HG03175 (cell line): Measurements from ENCODE around the gene DTHD1.

ENCODE experiments used
- ATAC-seq: cut with Tn5 transposase; IDR thresholded peaks from one replicate; pipeline ENCODE4 v1.9.1; 2021; ENCODE audit warnings: mild to moderate bottlenecking, moderate library complexity; ENCODE audit not compliant: unreplicated experiment

Gene DTHD1

DNA sequence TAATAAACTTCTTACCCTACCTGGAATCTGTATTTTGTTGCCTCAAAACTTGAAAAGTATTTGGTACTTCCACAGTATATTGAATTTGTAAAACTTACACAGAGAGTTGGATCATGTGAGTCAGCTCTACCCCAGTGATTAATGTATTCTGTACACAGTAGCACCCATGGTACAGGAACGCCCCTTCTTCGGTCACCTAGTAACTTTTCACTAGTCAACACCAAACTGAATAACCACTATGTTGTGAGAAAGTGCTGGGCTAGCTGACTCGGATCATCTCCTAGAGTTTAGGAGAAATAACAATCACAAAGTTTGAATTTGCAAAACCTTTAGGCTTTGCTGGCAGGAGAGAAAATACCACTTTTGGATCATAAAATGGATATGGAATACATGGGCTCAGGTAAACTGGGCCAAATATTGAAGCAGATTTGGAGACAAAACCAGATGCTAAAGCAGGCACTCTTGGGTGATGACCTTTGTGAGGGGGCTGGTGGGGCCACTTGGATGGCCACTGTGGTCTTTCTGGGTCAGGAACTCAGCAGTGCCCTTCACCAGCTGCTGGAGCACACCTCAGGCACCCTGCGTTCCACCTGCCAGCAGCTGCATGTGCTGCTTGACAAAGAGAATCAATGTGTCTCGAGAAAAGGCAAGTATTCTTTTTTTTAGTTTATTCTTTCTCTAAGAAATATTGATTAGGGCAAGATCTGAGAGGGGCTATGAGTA is at the start of gene DTHD1:
Gene DTHD1, plus strand, starts transcription at position 233 of the 723 bp plus-strand sequence. Its CDS starts 143 bp downstream, at position 376.
- ATAC-seq: no peak

DNA sequence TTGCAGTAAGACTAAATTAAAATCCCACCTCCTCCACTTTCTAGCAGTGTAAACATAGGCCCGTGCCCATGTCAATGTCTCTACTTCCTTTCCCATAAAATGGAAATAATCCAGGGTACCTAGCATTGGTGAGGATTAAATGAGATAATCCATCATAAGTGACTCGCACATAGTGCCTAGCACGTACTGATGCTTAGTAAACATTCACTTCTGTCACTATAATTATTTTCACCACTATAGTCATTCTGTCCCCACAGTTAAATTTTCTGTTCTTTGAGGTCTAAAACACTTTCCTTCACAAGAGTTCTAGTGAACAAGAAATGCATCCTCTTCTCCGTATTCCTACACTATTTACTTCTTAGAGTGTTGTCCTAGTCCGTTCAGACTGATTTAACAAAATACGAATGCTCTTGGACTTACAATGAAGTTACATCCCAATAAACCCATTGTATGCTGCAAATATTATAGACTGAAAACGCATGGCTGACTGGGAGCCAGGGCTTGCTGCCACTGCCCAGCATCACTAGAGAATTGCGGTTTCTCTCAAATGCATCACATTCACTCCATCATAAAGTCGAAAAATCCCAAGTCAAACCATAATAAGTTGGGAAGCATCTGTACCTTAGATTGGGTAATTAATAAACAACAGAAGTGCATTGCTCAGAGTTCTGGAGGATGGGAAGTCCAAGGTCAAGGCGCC is 47.7 kb upstream of the DTHD1 start:
- ATAC-seq: no peak

DNA sequence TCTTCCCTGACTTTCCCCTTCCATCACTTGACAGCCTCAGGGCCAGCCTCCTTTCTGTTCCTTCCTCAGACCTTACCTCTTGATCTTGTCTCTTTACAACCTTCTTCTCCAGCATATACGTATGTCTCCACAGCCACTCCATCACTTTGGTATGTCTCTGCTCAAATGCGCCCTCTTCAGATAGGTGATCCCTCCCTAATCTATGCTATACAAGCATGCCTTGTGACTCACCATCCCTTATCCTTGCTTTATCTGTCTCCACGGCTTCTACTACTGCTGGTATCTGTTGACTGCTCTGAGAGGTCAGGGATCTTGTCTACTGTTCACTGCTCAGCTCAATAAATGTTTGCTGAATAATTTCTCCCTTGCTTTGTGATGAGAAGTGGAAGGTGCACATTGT is 46.1 kb upstream of the DTHD1 start:
- no peak for ATAC-seq

DNA sequence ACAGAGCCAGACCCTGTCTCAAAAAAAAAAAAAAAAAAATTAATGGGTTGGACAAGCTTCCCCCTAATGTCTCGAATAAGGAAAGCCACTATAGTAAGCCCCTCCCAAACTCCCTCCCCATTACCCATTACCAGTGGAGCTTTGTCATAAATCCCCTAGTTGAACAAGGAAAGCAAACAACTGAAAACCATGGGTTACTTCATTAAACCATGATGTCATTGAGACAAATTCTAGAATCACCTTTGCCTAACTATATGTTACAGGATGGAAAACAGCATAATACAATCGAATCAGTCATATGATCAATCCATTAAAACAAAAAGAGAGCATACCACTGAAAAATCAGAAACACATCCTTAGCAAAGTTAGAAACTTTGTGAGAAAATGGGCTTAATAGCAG is 45.3 kb upstream of the DTHD1 start:
- ATAC-seq: no peak

DNA sequence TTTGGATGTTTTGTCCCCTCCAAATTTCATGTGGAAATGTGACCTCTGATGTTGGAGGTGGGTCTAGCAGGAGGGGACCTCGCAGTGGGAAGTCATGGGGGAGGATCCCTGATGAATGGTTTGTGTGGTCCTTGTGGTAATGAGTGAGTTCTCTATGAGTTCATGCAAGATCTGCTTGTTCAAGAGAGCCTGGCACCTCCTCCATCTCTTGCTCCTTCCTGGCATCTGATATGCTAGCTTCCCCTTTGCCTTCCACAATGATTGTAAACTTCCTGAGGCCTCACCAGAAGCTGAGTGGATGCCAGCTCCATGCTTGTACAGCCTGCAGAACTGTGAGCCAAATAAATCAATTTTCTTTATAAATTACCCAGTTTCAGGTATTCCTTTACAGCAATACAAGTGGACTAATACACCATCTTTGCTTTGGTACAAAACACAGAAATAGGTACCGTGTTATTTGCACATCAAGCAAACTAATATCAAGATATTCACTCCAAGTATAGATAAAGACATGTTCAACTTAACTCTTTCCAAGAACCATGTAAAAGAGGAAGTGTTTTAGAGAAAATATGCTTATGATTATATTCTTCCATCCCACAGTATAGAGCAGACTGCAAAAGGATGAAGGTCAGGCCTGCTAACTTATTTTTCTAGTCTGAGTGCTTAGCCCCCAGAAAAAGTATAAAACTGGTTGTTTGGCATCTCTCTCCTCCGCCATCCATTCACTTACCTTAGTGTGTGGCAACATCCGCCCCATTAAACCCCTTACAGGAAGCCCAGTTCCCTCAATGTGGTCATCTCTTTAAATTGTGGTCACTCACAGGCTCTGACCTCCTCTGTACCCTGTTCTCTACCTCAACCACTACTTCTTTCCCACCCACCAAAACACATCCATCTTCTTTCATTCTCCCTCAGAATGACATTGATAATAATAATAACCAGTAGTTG is 43.8 kb upstream of the DTHD1 start:
- no peak for ATAC-seq

DNA sequence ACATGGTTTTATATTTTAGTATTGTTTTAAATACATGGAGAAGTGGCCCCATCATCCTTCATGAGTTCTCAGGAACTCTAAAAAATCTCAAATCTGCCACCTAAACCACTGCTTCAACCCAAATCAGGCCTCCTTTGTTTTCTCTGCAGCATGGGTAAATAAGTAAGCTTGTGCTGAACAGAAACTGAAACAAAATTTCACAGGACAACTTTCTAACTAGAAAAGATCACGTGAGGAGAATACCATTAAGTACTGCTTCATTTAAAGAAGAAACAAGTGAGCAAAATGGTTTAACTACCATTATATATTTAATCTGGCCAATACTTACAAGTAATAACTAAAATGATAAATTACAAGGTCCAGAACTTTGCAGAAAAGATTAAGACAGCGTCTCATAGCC is 39.6 kb upstream of the DTHD1 start:
- peak; percentile 55 for ATAC-seq

DNA sequence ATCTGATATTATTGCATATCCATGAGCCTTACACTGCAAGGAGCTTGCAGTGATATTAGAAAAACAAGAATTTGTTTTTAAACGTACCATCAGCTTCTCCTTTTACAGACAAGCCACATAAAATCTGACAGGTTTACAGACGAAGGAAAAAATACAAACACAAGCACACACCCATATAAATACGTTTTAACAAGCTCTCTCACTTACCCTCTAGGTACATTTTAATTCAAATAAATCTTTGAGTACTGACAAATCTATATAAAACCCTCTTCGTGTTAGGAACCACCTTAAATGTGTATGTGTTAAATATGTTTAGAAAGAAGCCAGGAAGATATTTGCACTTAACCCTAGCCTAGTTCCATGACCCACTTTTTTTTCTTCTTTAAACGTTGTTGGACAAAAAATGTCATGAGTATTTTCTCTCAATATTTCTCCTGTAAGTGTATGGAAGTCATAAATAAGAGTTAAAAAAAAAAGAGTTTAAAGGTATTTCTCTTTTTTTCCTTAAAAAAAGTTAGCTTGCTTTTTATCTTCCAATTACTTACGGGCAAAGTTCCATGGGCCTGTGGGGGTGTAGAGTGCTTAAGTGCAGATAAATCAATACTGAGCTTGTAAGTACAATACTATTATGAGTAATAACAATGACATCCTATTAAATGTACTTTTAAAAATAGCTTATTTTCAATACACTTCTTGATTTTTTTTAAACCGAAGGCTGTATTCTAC is 38.6 kb upstream of the DTHD1 start:
- ATAC-seq: no peak

DNA sequence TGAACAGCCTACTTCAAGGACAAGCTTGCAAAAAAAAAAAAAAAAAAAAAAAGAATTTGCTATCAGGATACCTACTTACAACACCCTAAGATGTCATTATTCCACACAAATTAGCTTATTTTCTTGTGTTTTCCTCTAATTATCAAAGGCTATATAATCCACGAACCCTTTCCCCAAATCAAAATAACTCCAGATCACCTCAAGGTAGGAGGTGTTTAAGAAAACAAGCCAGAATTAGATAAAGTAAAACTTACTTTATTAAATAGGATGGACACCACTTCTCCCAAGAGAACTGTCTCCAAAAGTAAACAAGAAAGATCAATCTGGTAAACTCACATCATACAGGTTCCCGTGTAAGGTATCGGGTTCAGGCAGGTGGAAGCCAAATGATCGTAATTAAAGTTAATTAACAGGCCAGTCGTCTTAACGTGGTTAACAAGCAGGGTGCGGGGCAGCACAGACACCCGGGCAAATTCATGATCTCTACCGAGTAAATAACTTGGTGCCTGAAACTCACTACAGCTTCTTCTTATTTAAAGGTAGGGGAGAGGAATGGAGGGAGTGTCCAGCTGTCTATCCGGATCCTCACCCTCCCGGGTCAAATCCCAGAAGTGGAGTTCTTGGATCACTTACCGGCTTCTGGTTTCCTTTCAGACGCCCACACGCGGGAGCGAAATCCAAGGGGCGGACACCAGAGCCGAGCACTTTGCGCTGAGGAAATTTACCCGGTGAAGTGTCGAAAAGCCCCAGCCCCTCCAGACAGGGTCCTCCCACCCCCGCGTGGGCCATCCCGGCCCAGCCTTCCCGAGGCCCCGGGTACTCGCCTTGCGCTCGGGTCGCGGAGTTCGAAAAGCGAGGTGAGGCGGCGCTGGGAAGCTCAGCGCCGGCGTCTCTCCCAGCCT is 37.8 kb upstream of the DTHD1 start:
- peak; percentile 22 for ATAC-seq

DNA sequence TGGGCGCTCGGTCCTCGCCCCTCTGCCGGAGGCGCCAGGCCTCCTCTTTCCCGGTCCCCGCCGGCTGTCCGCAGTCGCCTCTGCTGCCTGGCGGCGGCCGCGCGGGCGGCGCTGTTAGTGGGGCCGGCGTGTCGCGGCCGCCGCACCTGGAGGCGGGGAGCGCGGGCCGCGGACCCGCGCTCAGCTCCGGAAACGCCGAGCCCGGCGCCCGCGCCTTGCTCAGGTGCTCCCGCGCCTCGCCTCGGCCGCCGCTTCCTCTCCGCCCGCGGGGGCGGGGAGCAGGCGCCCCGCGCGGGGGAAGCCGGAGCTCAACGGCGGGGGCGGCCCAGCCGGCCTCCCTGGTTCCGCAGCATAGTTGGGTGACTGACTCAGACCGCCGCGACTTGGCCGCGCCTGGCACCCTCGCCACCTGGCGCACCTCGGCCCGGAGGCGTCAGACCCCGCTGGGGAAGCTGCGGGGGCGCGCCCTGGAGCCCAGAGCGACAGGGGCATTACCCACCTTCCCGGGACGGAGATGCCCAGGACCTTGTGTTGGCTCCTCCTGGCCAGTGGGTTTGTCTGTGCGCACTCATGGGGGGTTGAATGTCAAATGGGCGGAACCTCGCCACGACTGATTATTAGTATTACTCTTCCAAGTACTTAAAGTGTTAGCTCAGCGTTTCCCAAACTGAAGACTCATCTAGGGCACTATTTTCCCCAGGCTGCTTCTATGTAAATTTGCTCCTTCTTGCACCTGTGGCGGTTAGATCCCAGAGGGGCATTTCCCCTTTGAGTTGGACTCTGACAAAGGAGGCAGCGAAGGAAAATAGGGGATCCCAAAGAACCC is 36.9 kb upstream of the DTHD1 start, which contains the start of gene ARAP2:
Gene ARAP2, minus strand, starts transcription at position 258 of the 826 bp plus-strand sequence. CDS start 15,028 bp downstream, outside the sequence.
- ATAC-seq: peak; percentile 62

DNA sequence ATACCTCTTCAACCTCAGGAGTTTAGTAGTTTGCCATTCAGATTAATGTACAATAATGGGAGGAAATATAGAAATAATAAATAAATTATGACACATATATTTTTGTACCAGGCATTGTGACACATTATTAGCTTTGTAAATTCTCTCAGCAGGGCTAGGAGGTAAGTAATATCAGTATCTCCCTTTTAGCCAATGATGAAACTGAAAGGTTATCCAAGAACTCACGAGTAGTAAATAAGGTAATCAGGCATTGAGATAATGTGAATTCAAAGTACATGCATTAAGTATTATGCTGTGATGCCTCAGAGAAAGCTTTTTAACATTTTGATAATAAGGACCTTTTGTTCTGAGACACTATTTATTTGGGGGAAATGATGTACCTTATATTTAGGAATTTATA is 31.8 kb upstream of the DTHD1 start:
- no peak for ATAC-seq

DNA sequence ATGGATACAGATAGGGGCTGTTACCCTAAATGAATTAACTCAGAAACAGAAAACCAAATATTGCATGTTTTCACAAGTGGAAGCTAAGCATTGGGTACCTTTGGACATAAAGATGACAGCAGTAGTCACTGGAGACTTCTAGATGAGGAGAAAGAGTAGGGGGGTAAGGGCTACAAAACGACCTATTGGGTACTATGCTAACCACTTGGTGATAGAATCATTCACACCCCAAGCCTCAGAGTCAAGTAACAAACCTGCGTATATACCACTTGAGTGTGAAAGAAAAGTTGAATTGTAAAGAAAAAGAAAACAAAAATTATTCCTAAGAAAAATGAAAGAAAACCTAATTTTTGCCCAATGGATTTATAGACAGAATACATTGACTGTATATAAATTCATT is 29.4 kb upstream of the DTHD1 start:
- ATAC-seq: no peak

DNA sequence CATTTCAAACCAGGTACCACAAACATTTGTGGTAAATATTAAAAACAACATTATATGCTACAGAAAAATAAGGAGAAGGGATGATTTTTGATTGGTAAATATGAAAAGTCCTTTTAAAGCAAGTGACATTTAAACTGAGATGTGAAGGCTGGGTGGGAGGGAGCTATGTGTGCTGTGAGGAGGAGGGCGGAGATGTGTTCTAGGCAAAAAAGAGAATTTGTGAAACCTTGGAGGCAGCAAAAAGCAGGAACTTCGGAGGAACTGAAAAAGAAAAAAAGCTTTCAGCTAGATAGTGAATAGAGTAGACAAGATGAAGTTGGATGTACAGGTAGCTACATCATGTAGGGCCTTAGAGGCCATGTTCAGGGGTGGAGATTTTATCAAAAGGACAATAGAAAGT is 27.0 kb upstream of the DTHD1 start:
- ATAC-seq: no peak

DNA sequence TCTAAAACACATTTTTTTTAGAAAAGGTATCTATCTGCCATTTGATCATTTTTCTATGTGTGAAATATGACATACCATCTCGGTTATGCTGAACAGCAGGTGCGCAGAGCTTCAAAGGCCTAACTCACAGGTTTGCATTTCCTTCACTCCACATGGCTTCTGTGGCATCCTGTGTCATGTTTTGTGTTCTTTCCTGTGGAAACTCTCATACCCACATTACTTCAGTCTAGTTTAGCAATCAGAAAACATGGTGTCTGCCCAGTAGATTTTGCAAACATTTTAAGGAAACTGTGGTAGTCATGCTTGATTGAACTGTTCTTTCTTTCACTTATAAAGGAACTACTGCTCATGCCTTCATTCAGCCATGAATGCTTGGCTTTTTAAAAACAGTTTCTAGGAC is 25.8 kb upstream of the DTHD1 start:
- ATAC-seq: peak; percentile 90

DNA sequence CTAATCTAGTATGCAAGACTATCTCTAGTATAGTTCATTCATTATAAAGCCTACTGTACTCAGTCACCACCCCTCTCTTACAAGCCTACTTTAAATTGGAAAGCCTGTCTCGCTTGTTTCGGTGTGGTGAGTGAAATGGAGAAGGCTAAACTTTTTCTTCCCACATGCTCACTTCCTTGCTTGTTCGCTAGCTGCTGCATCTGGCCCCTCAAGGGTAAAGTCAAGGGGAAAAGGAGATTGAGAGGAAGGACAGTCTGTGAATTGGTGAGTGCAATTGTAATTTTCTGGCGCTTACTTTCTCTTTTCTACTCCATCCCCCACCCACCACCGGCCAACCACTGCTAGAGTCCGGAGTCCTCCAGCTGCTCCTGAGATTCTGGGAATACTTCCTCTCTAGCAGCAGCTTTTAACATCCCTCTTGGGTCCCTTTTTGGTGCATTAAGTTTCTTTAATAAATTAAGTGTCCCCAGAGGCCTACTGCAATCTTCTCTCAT is 25.0 kb upstream of the DTHD1 start:
- ATAC-seq: peak; percentile 39

DNA sequence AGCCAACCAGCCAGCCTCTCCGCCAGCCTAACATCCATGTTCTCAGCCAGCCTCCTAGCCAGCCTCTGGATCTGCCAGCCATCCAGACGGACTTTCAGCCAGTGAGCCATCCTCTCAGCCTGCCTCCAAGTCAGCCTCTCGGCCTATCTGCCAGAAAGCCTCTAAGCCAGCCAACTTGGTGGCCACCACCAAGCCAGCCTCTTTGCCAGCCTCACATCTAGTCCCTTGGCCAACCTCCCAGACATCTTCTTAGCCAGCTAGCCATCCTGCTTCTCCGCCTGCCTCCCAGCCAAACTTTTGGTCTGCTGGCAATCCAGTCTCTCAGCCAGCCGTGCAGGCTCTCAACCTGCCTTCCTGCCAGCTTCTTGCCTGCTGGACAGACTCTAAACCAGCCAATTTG is 20.7 kb upstream of the DTHD1 start:
- no peak for ATAC-seq

DNA sequence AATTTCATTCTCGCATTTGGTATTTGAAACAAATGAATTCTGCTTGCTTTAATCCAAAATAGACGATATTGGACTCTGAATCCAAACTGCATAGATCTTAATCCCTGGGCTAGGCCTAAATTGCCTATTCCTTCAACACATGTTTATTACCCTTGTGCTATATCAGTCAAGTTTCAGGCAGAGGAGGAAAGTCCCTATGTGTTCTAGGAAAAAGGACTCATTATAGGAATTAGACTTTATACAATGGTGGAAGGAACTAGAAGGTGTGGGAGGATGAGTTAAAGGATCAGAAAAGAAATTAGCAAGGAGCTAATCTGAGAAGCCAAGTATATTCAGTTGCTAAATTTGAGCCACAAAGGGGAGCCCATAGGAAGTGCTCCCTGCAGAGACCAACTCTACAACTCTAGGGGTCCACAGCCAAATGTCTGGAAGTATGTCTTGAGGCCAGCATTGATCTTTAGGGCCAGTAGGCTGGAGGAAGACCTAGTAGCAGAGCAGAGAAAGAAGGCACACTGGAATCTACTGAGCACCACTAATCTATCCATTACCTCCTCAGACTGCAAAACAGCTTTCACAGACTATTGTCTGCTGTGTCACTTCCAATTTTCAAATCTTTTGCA is 17.1 kb upstream of the DTHD1 start:
- no peak for ATAC-seq

DNA sequence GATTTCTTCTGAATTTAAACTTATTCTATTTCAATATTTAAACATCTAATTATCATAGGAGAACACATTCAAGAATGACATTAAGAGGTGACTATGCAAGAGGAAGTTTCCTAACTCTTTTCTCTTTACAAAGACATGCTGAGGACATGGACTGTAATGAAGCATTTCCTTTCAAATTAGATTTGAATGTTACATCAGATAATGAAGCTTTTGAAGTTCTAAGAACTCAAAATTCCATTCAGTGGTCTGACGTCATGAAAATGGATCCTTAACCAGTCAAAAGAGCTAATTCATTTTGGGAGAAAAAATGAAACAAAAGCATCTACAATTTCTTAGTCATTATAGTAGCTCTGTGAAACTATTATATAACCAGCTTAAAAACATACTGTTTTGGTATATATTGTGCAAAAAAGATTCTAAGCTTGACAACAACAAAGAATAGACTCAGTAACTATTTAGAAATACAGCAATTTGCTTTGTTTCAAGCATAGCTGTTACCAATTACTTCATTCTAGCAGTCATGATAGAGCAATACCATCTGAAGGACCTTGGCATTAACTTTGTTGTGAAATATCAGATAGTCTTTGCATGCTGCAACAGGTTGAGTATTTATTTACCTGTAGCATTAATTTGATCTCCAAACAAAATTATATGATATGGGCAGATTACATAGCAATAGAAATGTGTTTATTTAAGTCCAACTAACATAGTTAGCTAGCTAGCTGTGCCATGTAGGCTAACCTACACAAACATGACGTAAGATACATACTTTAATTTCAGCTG is 13.7 kb upstream of the DTHD1 start:
- ATAC-seq: no peak
